Endothelial cell of umbilical vein (primary cell): ENCODE data around the gene FAAP100. TPM values are rescaled to one million over a fixed set of nuclear protein-coding genes. Genes with fewer than 3 reads are reported as not detected.

Source experiments
- BruUV-seq: library from RNA; stranded (reverse); fragments of 400-500 nt; replicated peaks from 2 replicates; lab custom pipeline; 2021; lab: Mats Ljungman, UMichigan
- CTCF ChIA-PET: fragments of 300-600, 350-600 bp; sonication (Branson Sonifier 250); formaldehyde crosslinking; loops from one replicate; lab custom pipeline; 2021; ENCODE audit warnings: antibody characterized with exemption, inconsistent platforms; lab: Charles Lee
- POLR2A ChIA-PET: fragments of 300-600, 350-600 bp; sonication (Branson Sonifier 250); formaldehyde crosslinking; loops from one replicate; lab custom pipeline; 2021; ENCODE audit warnings: antibody characterized with exemption, inconsistent platforms; lab: Charles Lee
- DNase-seq: peaks from one replicate; pipeline ENCODE4 v3.0.0-alpha.2; 2011; ENCODE audit warnings: low read depth, low spot score
- FAIRE-seq: peaks from 2 replicates; lab custom pipeline; 2011; peaks lifted over from hg19 to GRCh38; lab: Jason Lieb, UNC
- H2AFZ ChIP-seq: 2 replicates; pipeline ENCODE4 v1.6.0; 2012; ENCODE audit warnings: low read depth, low read length, control low read depth, inconsistent platforms
- H3K27ac ChIP-seq: 2 replicates; pipeline ENCODE4 v1.5.1; 2011; ENCODE audit warnings: low read depth, mild to moderate bottlenecking, control low read depth, low read length, moderate library complexity; ENCODE audit not compliant: insufficient read depth
- H3K27me3 ChIP-seq, 2 experiments: 2 replicates each; pipeline versions ENCODE4 v1.6.0 to v1.6.1; 2011; ENCODE audit warnings: low read length in 2 of 2, mixed read lengths in 1 of 2; ENCODE audit not compliant: control insufficient read depth in 2 of 2, insufficient read depth in 2 of 2
- H3K36me3 ChIP-seq, 2 experiments: 2 replicates in 1 of 2; 3 replicates in 1 of 2; pipeline ENCODE4 v1.5.1; 2011; ENCODE audit warnings: low read length in 2 of 2, mild to moderate bottlenecking in 1 of 2, moderate library complexity in 1 of 2; ENCODE audit not compliant: control insufficient read depth in 2 of 2, insufficient read depth in 2 of 2; ENCODE audit errors: extremely low read depth in 1 of 2
- H3K4me1 ChIP-seq: 3 replicates; pipeline ENCODE4 v1.5.1; 2011; ENCODE audit warnings: mild to moderate bottlenecking, low read length; ENCODE audit not compliant: control insufficient read depth, insufficient read depth; ENCODE audit errors: extremely low read depth
- H3K4me2 ChIP-seq: 2 replicates; pipeline ENCODE4 v1.6.1; 2011; ENCODE audit warnings: low read length, control low read depth, mixed read lengths; ENCODE audit not compliant: insufficient read depth
- H3K4me3 ChIP-seq, 3 experiments: fragments of 200-600 bp in 1 of 3; sonication (generic), shearing (Covaris generic) in 1 of 3; replicated peaks in 1 of 3; 2 replicates each; pipeline ENCODE4 v1.5.1; 2011 to 2016; ENCODE audit warnings: control low read depth in 3 of 3, low read length in 3 of 3, mild to moderate bottlenecking in 2 of 3, inconsistent platforms in 1 of 3, low read depth in 1 of 3, moderate library complexity in 1 of 3; ENCODE audit not compliant: insufficient read depth in 1 of 3
- H3K79me2 ChIP-seq: 2 replicates; pipeline ENCODE4 v1.6.0; 2012; ENCODE audit warnings: low read length, inconsistent platforms; ENCODE audit not compliant: control insufficient read depth, insufficient read depth
- H3K9ac ChIP-seq: replicated peaks from 2 replicates; pipeline ENCODE3; 2011; ENCODE audit warnings: low read length, control low read depth; ENCODE audit not compliant: insufficient read depth; ENCODE audit errors: extremely low read depth
- H3K9me1 ChIP-seq: replicated peaks from 3 replicates; pipeline ENCODE4 v1.6.0; 2011; ENCODE audit warnings: mild to moderate bottlenecking, low read length; ENCODE audit not compliant: control insufficient read depth, insufficient read depth; ENCODE audit errors: extremely low read depth
- H3K9me3 ChIP-seq: replicated peaks from 2 replicates; pipeline ENCODE4 v1.5.1; 2012; ENCODE audit warnings: low read length, inconsistent platforms; ENCODE audit not compliant: control insufficient read depth, insufficient read depth
- H4K20me1 ChIP-seq: replicated peaks from 2 replicates; pipeline ENCODE3; 2011; ENCODE audit warnings: mild to moderate bottlenecking, low read length; ENCODE audit not compliant: control insufficient read depth, insufficient read depth; ENCODE audit errors: extremely low read depth
- EZH2 ChIP-seq: IDR thresholded peaks from 2 replicates; pipeline ENCODE4 v1.6.1; 2012; ENCODE audit warnings: borderline replicate concordance, low read depth, mild to moderate bottlenecking, moderate library complexity, low read length, inconsistent platforms; ENCODE audit not compliant: severe bottlenecking
- FOS ChIP-seq: IDR thresholded peaks from 2 replicates; pipeline ENCODE4 v1.6.1; 2011; ENCODE audit warnings: mild to moderate bottlenecking, low read length, moderate library complexity, borderline replicate concordance; ENCODE audit not compliant: insufficient read depth
- GATA2 ChIP-seq: IDR thresholded peaks from 2 replicates; pipeline ENCODE4 v1.7.0; 2011; ENCODE audit warnings: low read depth, mild to moderate bottlenecking, moderate library complexity, mixed read lengths, low read length; ENCODE audit not compliant: insufficient read length, insufficient read depth
- JUN ChIP-seq: IDR thresholded peaks from 2 replicates; pipeline ENCODE4 v1.6.1; 2011; ENCODE audit warnings: borderline replicate concordance, low read depth; ENCODE audit not compliant: insufficient read length, insufficient read depth
- MYC ChIP-seq: IDR thresholded peaks from one replicate; pipeline ENCODE4 v1.6.1; 2011; ENCODE audit warnings: mild to moderate bottlenecking, low read depth, low read length
- POLR2A ChIP-seq: IDR thresholded peaks from 2 replicates; pipeline ENCODE4 v1.6.1; 2012; ENCODE audit warnings: low read depth, mild to moderate bottlenecking, control low read depth, low read length
- POLR2AphosphoS5 ChIP-seq: IDR thresholded peaks from 2 replicates; pipeline ENCODE4 v1.6.1; 2012; ENCODE audit warnings: low read depth, mild to moderate bottlenecking, control low read depth, low read length, moderate library complexity; ENCODE audit not compliant: insufficient read depth
- dilution Hi-C: fragments of 300-500 bp; cut with MboI; formaldehyde crosslinking; loops from one replicate; pipeline ENCODE4 v1.15.0; 2019; ENCODE audit warnings: low sequenced_read_pairs; ENCODE audit not compliant: extremely low pct_ligation_motif_present
- intact Hi-C: fragments of 100-400 bp; cut with micrococcal nuclease; formaldehyde crosslinking; loops from one replicate; pipeline ENCODE4 v1.10.0; 2022
- polyA plus RNA-seq, 4 experiments: library from polyadenylated mRNA; depleted of rRNA in 3 of 4; stranded (reverse) in 3 of 4; unstranded in 1 of 4; fragments of >200 nt; gene quantifications; 2 replicates each; pipeline versions ENCODE4 v1.2.1 to v1.2.3, GENCODE V29; 2011 to 2012; ENCODE audit warnings: missing spikeins in 1 of 4
- total RNA-seq: library from RNA; stranded (reverse); gene quantifications from 2 replicates; pipeline ENCODE4 v1.2.3, GENCODE V29; 2021
- TF ChIP-seq, protein P1 (sequence below), 2 donors: IDR thresholded peaks; 1 replicate in 1 of 2; 2 replicates in 1 of 2; pipeline ENCODE4 v1.5.1; 2011; ENCODE audit warnings: low read length in 2 of 2, mild to moderate bottlenecking in 2 of 2, moderate library complexity in 2 of 2, control low read depth in 1 of 2, inconsistent platforms in 1 of 2, low read depth in 1 of 2; ENCODE audit not compliant: insufficient read depth in 1 of 2; ENCODE audit errors: extremely low read depth in 1 of 2

The FAAP100 gene
- total and polyA plus RNA-seq, 2 donors (not counting 3 experiments of a cell fraction or from before 2014, with no cell fraction given) = 35.4 to 54.3 TPM

GRCh38 chr17:81544281-81544974 lies 7.7 kb downstream of the FAAP100 start:
- CTCF ChIA-PET = interaction anchor here (1.0 to 1.4 kb wide), 3 partner anchors 8 to 58 kb away, joined by 3 to 4 read pairs (median 3); partner anchors contain the start of gene FAAP100
- BruUV-seq = no TSS peak
- intact Hi-C loops (no loop called here), dilution Hi-C loops (no loop called here)
- H3K9me1 ChIP-seq = no peaks in the 10 kb centered on the region
- no peaks in the 10 kb centered on the region for H3K27me3 ChIP-seq
- no peak overlapping the region for H3K4me3 ChIP-seq
- DNase-seq (no peak), FAIRE-seq (no peak)
- H3K36me3 ChIP-seq = peaks cover 9 to 72% of the 10 kb centered on the region in 2 experiments
- no peaks in the 10 kb centered on the region for H3K9me3 ChIP-seq
- peaks cover 8% of the 10 kb centered on the region for H3K79me2 ChIP-seq
- H3K4me2 ChIP-seq = no peak overlapping the region
- POLR2A ChIA-PET = interaction anchor here (1.1 kb wide), 1 partner anchor 22 kb away, joined by 4 read pairs; no protein-coding TSS in a partner anchor
- TF ChIP-seq POLR2A = no peak
- TF ChIP-seq GATA2 = no peak
- no peak for TF ChIP-seq POLR2AphosphoS5
- no peaks in the 10 kb centered on the region for H3K4me1 ChIP-seq
- no peak overlapping the region for H3K27ac ChIP-seq
- H3K9ac ChIP-seq = no peak overlapping the region
- H2AFZ ChIP-seq = no peak overlapping the region
- H4K20me1 ChIP-seq = no peaks in the 10 kb centered on the region

DNA sequence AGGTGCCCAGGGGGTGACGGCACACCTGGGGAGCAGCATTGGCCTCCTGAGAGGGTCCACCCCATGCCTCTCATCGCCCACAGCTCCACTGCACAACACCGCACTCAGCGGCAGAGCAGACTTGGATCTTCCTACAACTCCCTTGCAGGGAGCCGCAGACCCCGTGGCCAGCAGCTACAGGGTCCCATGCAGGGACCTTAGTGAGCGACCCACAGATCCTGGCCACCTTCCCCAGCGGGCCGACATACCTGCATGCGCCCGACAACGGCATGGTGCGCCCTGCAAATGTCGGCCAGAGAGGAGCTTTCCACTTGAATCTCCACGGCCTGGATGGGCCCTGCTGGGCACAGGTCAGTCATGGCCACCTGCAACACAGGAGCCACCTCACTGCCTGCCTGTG lies 8.4 kb downstream of the FAAP100 start:
- H3K4me3 ChIP-seq = no peak overlapping the region
- H3K4me2 ChIP-seq = no peak overlapping the region
- DNase-seq (no peak), FAIRE-seq (no peak)
- dilution Hi-C loops = no loop called here
- H3K9me1 ChIP-seq = no peaks in the 10 kb centered on the region
- no peaks in the 10 kb centered on the region for H3K9me3 ChIP-seq
- no TSS peak for BruUV-seq
- H2AFZ ChIP-seq = no peak overlapping the region
- H3K79me2 ChIP-seq = peaks cover 3% of the 10 kb centered on the region
- peaks cover 9 to 71% of the 10 kb centered on the region in 2 experiments for H3K36me3 ChIP-seq
- CTCF ChIA-PET = interaction anchor here (1.0 to 1.4 kb wide), 3 partner anchors 9 to 58 kb away, joined by 3 to 4 read pairs (median 3); partner anchors contain the start of gene FAAP100
- no peaks in the 10 kb centered on the region for H3K27me3 ChIP-seq
- intact Hi-C loops = no loop called here
- TF ChIP-seq, protein P1, sequence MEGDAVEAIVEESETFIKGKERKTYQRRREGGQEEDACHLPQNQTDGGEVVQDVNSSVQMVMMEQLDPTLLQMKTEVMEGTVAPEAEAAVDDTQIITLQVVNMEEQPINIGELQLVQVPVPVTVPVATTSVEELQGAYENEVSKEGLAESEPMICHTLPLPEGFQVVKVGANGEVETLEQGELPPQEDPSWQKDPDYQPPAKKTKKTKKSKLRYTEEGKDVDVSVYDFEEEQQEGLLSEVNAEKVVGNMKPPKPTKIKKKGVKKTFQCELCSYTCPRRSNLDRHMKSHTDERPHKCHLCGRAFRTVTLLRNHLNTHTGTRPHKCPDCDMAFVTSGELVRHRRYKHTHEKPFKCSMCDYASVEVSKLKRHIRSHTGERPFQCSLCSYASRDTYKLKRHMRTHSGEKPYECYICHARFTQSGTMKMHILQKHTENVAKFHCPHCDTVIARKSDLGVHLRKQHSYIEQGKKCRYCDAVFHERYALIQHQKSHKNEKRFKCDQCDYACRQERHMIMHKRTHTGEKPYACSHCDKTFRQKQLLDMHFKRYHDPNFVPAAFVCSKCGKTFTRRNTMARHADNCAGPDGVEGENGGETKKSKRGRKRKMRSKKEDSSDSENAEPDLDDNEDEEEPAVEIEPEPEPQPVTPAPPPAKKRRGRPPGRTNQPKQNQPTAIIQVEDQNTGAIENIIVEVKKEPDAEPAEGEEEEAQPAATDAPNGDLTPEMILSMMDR (IDR thresholded peaks at IDR 0.05; ENCODE audit: extremely low read depth in 1 of 2, insufficient read depth in 1 of 2, low read depth in 1 of 2, low read length in 2 of 2) = no peak
- TF ChIP-seq JUN (no peak), POLR2A (no peak), EZH2 (no peak), MYC (no peak), POLR2AphosphoS5 (no peak), FOS (no peak)
- no peak overlapping the region for H3K27ac ChIP-seq
- no peaks in the 10 kb centered on the region for H4K20me1 ChIP-seq
- H3K4me1 ChIP-seq = no peaks in the 10 kb centered on the region
- no peak overlapping the region for H3K9ac ChIP-seq
- POLR2A ChIA-PET = no interaction called here
